Esophagus (tissue), 2 donors: ENCODE results near the gene PSG5. TPM values are rescaled to one million over a fixed set of nuclear protein-coding genes. Genes with fewer than 3 reads are reported as not detected.
"Not testable (repeated sequence)": the region's sequence is repeated elsewhere in the genome, so short reads cannot be mapped to it uniquely, and the experiment has no call there.

Experiments used
- H3K27ac ChIP-seq, 2 donors: one replicate each; pipeline ENCODE4 v1.5.1; 2013; ENCODE audit warnings: low read depth in 2 of 2, mild to moderate bottlenecking in 2 of 2, inconsistent platforms in 1 of 2, low read length in 1 of 2, moderate library complexity in 1 of 2
- H3K27me3 ChIP-seq, 2 donors: one replicate each; pipeline ENCODE4 v1.6.1; 2013; ENCODE audit warnings: low read length in 2 of 2, control low read depth in 1 of 2, mild to moderate bottlenecking in 1 of 2; ENCODE audit not compliant: insufficient read depth in 2 of 2, control insufficient read depth in 1 of 2
- H3K36me3 ChIP-seq, 2 donors: one replicate each; pipeline ENCODE4 v1.6.1; 2013; ENCODE audit warnings: low read length in 1 of 2; ENCODE audit not compliant: control insufficient read depth in 2 of 2, insufficient read depth in 2 of 2
- H3K4me1 ChIP-seq, 2 donors: one replicate each; pipeline ENCODE4 v1.6.1; 2013; ENCODE audit warnings: low read length in 1 of 2; ENCODE audit not compliant: control insufficient read depth in 2 of 2, insufficient read depth in 2 of 2
- H3K4me3 ChIP-seq, 2 donors: one replicate each; pipeline ENCODE4 v1.5.1; 2013; ENCODE audit warnings: low read length in 2 of 2, mild to moderate bottlenecking in 2 of 2, low read depth in 1 of 2, moderate library complexity in 1 of 2
- H3K9me3 ChIP-seq, 2 donors: one replicate each; pipeline ENCODE4 v1.6.1; 2013; ENCODE audit warnings: mild to moderate bottlenecking in 2 of 2, low read depth in 1 of 2, low read length in 1 of 2, moderate library complexity in 1 of 2; ENCODE audit not compliant: control insufficient read depth in 2 of 2, insufficient read depth in 1 of 2
- WGBS, 2 donors: extraction: QIAGEN DNeasy Blood & Tissue Kit; methylation state at CpG; one replicate each; pipeline ENCODE4 v1.1.7; 2013; 5-methylcytosine and 5-hydroxymethylcytosine counted together
- polyA plus RNA-seq, 2 donors: library from polyadenylated mRNA; stranded (reverse); fragments of 200-250 nt; gene quantifications; one replicate each; pipeline ENCODE4 v1.2.3, GENCODE V29; 2013
- donor health status: healthy with polysubstance abuse.
- donor health status: Bipolar disorder and iron deficiency.

The PSG5 gene
- polyA plus RNA-seq, 2 donors: not detected

GRCh38 chr19:43149788-43150187 is 36.5 kb downstream of the PSG5 start:
- not testable (repeated sequence) for H3K4me1 ChIP-seq, H3K4me3 ChIP-seq, H3K27me3 ChIP-seq, H3K9me3 ChIP-seq, H3K36me3 ChIP-seq
- WGBS, 2 donors: 35 to 47% methylated on average over 7 of the region's 7 CpGs
- peak overlapping the region in 1 of 2 donors; percentile 79 for H3K27ac ChIP-seq

GRCh38 chr19:43148233-43148632 is 38.1 kb downstream of the PSG5 start:
- Histone ChIP-seq H3K4me3 (no peak overlapping the region), H3K4me1 (peaks cover 0 to 4% of the 10 kb centered on the region in 2 donors), H3K27ac (peak overlapping the region in 1 of 2 donors; percentile 75), H3K36me3 (no peaks in the 10 kb centered on the region), H3K27me3 (no peaks in the 10 kb centered on the region), H3K9me3 (no peaks in the 10 kb centered on the region)
- 38 to 43% methylated on average over 1 of the region's 1 CpG for WGBS, 2 donors

GRCh38 chr19:43141763-43142162 is 44.6 kb downstream of the PSG5 start:
- WGBS, 2 donors: 79 to 88% methylated on average over 1 of the region's 1 CpG
- not testable (repeated sequence) for H3K27ac ChIP-seq, H3K27me3 ChIP-seq, H3K4me1 ChIP-seq, H3K4me3 ChIP-seq, H3K36me3 ChIP-seq, H3K9me3 ChIP-seq

DNA sequence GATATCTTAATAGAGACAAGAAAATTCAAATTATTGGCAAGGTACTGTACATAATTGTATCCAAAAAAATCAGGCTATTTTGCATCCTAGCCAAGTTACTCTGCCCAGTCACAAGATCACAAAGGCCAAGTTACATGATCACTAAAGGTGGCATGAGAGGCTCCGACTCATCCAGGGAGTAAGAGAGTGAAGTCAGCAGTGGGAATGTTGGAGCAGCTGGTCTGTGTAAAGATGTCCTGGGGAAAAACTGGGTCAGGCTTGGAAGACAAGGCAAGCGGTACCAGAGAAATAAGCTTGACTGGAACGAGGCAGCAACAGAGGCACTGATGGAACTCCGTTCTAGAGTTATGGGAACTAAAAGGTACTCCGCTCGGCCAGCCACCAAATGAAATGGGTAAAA is 53.6 kb downstream of the PSG5 start:
- Histone ChIP-seq H3K4me1 (peaks cover 0 to 3% of the 10 kb centered on the region in 2 donors), H3K4me3 (no peak overlapping the region), H3K27ac (no peak overlapping the region), H3K27me3 (no peaks in the 10 kb centered on the region), H3K36me3 (no peaks in the 10 kb centered on the region), H3K9me3 (no peaks in the 10 kb centered on the region)
- 54 to 78% methylated on average over 6 of the region's 6 CpGs for WGBS, 2 donors

- H3K4me3 ChIP-seq, H3K27me3 ChIP-seq, H3K36me3 ChIP-seq, H3K27ac ChIP-seq, H3K9me3 ChIP-seq, H3K4me1 ChIP-seq: not testable (repeated sequence)
- 46 to 47% methylated on average over 8 of the region's 8 CpGs for WGBS, 2 donors
Observed at GRCh38 chr19:43131281-43131842, 55.0 kb downstream of the PSG5 start.

DNA sequence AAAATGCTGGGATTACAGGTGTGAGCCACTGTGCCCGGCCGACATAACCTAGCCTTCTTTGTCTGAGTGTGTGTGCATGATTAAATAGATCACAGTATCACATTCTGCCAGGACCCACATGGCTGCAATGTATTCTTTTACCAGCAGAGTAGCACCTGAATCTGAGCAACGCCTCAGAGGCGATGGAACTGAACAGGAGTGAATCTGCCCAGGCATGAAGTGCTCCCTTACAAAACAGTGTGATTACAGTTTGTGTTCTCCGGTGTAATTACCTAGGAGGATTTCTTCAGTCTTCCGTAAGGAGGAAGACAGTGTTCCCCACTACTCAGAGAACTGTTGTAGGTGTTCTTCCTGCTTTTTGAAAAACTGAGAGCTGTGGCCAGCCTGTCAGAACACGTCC is 57.1 kb downstream of the PSG5 start:
- not testable (repeated sequence) for H3K27me3 ChIP-seq, H3K9me3 ChIP-seq, H3K4me1 ChIP-seq, H3K36me3 ChIP-seq, H3K4me3 ChIP-seq
- 47 to 67% methylated on average over 7 of the region's 7 CpGs for WGBS, 2 donors
- peak overlapping the region; percentile 1 to 22 for H3K27ac ChIP-seq

DNA sequence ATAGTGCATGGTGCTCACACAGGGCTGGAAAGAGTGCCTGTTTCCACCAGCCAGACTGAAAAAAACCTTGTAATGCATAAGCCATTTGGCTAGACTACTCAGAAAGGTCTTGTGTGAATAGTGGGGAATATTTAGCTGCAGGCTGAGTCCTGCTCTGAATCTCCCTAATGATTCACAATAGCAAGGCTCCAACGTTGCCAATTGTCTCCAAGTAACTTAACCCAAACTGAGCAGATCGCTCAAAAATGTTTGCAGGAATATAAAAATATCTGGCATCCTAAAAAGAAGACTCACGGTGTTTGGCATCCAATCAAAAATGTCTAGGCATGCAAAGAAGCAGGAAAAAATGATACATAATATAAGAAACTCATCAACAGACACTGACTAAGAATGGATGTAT is 59.0 kb downstream of the PSG5 start:
- H3K27ac ChIP-seq: peak overlapping the region in 1 of 2 donors; percentile 41
- not testable (repeated sequence) for H3K4me3 ChIP-seq, H3K27me3 ChIP-seq, H3K4me1 ChIP-seq, H3K36me3 ChIP-seq, H3K9me3 ChIP-seq
- 38% methylated on average over 3 of the region's 3 CpGs for WGBS, 2 donors

DNA sequence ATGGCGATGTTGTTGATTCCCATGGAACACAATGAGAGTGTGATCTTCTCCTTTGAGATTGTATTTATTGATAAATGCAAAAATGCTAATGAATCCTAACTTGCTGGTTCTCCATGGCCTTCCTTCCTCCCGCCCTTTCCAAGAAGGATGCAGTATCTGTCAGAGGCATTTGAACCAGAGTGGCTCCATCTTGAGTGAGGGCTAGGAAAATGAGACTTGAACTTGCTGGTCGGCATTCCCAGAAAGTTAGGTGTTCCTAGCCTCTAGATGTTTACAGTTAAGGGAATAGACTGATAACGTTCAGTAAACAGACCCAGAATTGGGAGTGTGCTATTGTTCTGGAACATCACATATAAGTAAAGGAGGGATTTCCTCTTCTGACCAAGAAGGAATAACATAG is 59.6 kb downstream of the PSG5 start:
- H3K4me1 ChIP-seq: peaks cover 0 to 3% of the 10 kb centered on the region in 2 donors
- no peaks in the 10 kb centered on the region for H3K27me3 ChIP-seq
- H3K9me3 ChIP-seq: no peaks in the 10 kb centered on the region
- H3K36me3 ChIP-seq: no peaks in the 10 kb centered on the region
- no peak overlapping the region for H3K27ac ChIP-seq
- H3K4me3 ChIP-seq: no peak overlapping the region
- WGBS, 2 donors: 65 to 71% methylated on average over 4 of the region's 4 CpGs

DNA sequence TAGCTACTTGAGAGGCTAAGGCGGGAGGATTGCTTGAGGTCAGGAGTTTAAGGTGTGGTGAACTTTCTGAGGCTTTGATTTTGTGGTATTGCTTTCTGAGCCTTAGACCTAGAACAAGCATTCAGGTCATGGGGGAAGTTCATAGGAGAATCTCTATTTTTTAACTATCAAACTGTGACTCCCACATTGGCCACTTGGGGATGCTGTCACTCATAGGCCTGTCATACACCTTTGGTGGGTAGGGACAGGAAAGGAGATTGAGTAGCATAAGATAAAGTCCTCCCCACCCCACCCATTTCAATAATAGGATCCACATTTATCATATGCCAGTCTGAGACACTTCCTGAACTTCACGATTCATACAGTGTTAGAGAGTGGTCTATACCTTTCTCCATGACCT is 62.0 kb downstream of the PSG5 start:
- Histone ChIP-seq H3K4me3 (no peak overlapping the region), H3K36me3 (no peaks in the 10 kb centered on the region), H3K27ac (no peak overlapping the region), H3K9me3 (no peaks in the 10 kb centered on the region), H3K27me3 (no peaks in the 10 kb centered on the region), H3K4me1 (no peaks in the 10 kb centered on the region)
- WGBS, 2 donors: 74 to 76% methylated on average over 2 of the region's 2 CpGs

- H3K36me3 ChIP-seq, H3K9me3 ChIP-seq, H3K27ac ChIP-seq, H3K4me1 ChIP-seq, H3K27me3 ChIP-seq, H3K4me3 ChIP-seq: not testable (repeated sequence)
- 49 to 62% methylated on average over 11 of the region's 11 CpGs for WGBS, 2 donors
Observed at GRCh38 chr19:43120433-43121026, 65.8 kb downstream of the PSG5 start.
